HUES64 (cell line): ENCODE measurements around the gene ATP1A4.

ENCODE experiments used
- H3K27ac ChIP-seq: 2 replicates; pipeline ENCODE4 v1.7.0; 2013; ENCODE audit warnings: low read depth, low read length, inconsistent platforms
- H3K27me3 ChIP-seq: 2 replicates; pipeline ENCODE4 v1.6.1; 2013; ENCODE audit warnings: mild to moderate bottlenecking, low read length; ENCODE audit not compliant: insufficient read depth
- H3K36me3 ChIP-seq: 2 replicates; pipeline ENCODE4 v1.6.1; 2013; ENCODE audit warnings: mild to moderate bottlenecking, low read length; ENCODE audit not compliant: insufficient read depth
- H3K4me1 ChIP-seq: 2 replicates; pipeline ENCODE4 v1.6.1; 2013; ENCODE audit warnings: mild to moderate bottlenecking, low read length, moderate library complexity; ENCODE audit not compliant: insufficient read depth
- H3K4me3 ChIP-seq: 2 replicates; pipeline ENCODE4 v1.5.1; 2013; ENCODE audit warnings: mild to moderate bottlenecking, low read length, moderate library complexity
- H3K9ac ChIP-seq: 2 replicates; pipeline ENCODE4 v1.6.1; 2013; ENCODE audit warnings: mild to moderate bottlenecking, low read depth, low read length
- H3K9me3 ChIP-seq: 2 replicates; pipeline ENCODE4 v1.6.1; 2013; ENCODE audit warnings: low read depth, low read length; ENCODE audit not compliant: insufficient read depth
- WGBS: fragments of 150-250, 120-280 bp; methylation state at CpG from one replicate; pipeline ENCODE4 v1.1.7; 2013; ENCODE audit warnings: missing lambda C conversion rate; 5-methylcytosine and 5-hydroxymethylcytosine counted together

The ATP1A4 gene

GRCh38 chr1:160130939-160131338 is 20.5 kb upstream of the ATP1A4 start:
- WGBS = 98% methylated on average over 1 of the region's 1 CpG
- H3K9me3 ChIP-seq = no peaks in the 10 kb centered on the region

GRCh38 chr1:160131803-160132565 is 19.4 kb upstream of the ATP1A4 start:
- no peaks in the 10 kb centered on the region for H3K9me3 ChIP-seq
- 93% methylated on average over 7 of the region's 8 CpGs for WGBS
- peaks cover 81% of the 10 kb centered on the region for H3K36me3 ChIP-seq
- H3K27ac ChIP-seq = no peak overlapping the region
- H3K4me3 ChIP-seq = no peak overlapping the region
- H3K27me3 ChIP-seq = no peaks in the 10 kb centered on the region
- no peaks in the 10 kb centered on the region for H3K4me1 ChIP-seq
- no peak overlapping the region for H3K9ac ChIP-seq

More at GRCh38 chr1:160130939-160131338, 20.5 kb upstream of the ATP1A4 start:
- Histone ChIP-seq H3K4me1 (no peaks in the 10 kb centered on the region), H3K36me3 (peaks cover 79% of the 10 kb centered on the region), H3K27ac (no peak overlapping the region), H3K27me3 (no peaks in the 10 kb centered on the region), H3K9ac (no peak overlapping the region), H3K4me3 (no peak overlapping the region)

- Histone ChIP-seq H3K27me3 (no peaks in the 10 kb centered on the region), H3K4me3 (no peak overlapping the region), H3K36me3 (peaks cover 73% of the 10 kb centered on the region), H3K9ac (no peak overlapping the region), H3K27ac (no peak overlapping the region), H3K4me1 (no peaks in the 10 kb centered on the region), H3K9me3 (no peaks in the 10 kb centered on the region)
- 94% methylated on average over 9 of the region's 9 CpGs for WGBS
Measured at GRCh38 chr1:160133990-160134770, 17.2 kb upstream of the ATP1A4 start.

GRCh38 chr1:160134791-160135572 is 16.4 kb upstream of the ATP1A4 start:
- WGBS = 91% methylated on average over 20 of the region's 20 CpGs
- Histone ChIP-seq H3K4me1 (no peaks in the 10 kb centered on the region), H3K36me3 (peaks cover 72% of the 10 kb centered on the region), H3K9ac (no peak overlapping the region), H3K27ac (no peak overlapping the region), H3K27me3 (no peaks in the 10 kb centered on the region), H3K9me3 (no peaks in the 10 kb centered on the region), H3K4me3 (no peak overlapping the region)

- Histone ChIP-seq H3K4me3 (no peak overlapping the region), H3K4me1 (no peaks in the 10 kb centered on the region), H3K9me3 (no peaks in the 10 kb centered on the region), H3K27ac (no peak overlapping the region), H3K9ac (no peak overlapping the region), H3K36me3 (peaks cover 62% of the 10 kb centered on the region), H3K27me3 (no peaks in the 10 kb centered on the region)
- 96% methylated on average over 22 of the region's 22 CpGs for WGBS
Measured at GRCh38 chr1:160136121-160136925, 15.1 kb upstream of the ATP1A4 start.

- Histone ChIP-seq H3K4me1 (no peaks in the 10 kb centered on the region), H3K9me3 (no peaks in the 10 kb centered on the region), H3K27ac (no peak overlapping the region), H3K9ac (no peak overlapping the region), H3K36me3 (peaks cover 58% of the 10 kb centered on the region), H3K4me3 (no peak overlapping the region), H3K27me3 (no peaks in the 10 kb centered on the region)
- 96% methylated on average over 5 of the region's 5 CpGs for WGBS
Measured at GRCh38 chr1:160136926-160137200, 14.5 kb upstream of the ATP1A4 start.

GRCh38 chr1:160137216-160137862 is 14.1 kb upstream of the ATP1A4 start:
- Histone ChIP-seq H3K27ac (no peak overlapping the region), H3K9me3 (no peaks in the 10 kb centered on the region), H3K27me3 (no peaks in the 10 kb centered on the region), H3K36me3 (peaks cover 57% of the 10 kb centered on the region), H3K4me3 (no peak overlapping the region), H3K4me1 (no peaks in the 10 kb centered on the region), H3K9ac (no peak overlapping the region)
- 96% methylated on average over 7 of the region's 8 CpGs for WGBS

GRCh38 chr1:160139840-160140239 is 11.6 kb upstream of the ATP1A4 start:
- H3K27ac ChIP-seq = no peak overlapping the region
- no peaks in the 10 kb centered on the region for H3K9me3 ChIP-seq
- no peaks in the 10 kb centered on the region for H3K27me3 ChIP-seq
- peaks cover 42% of the 10 kb centered on the region for H3K36me3 ChIP-seq
- no peak overlapping the region for H3K9ac ChIP-seq
- 93% methylated on average over 8 of the region's 8 CpGs for WGBS
- H3K4me1 ChIP-seq = no peaks in the 10 kb centered on the region
- no peak overlapping the region for H3K4me3 ChIP-seq

GRCh38 chr1:160143695-160144094 is 7.7 kb upstream of the ATP1A4 start:
- no peaks in the 10 kb centered on the region for H3K4me1 ChIP-seq
- H3K9ac ChIP-seq = no peak overlapping the region
- peaks cover 12% of the 10 kb centered on the region; the same call in 1 of the 2 replicates for H3K36me3 ChIP-seq
- H3K4me3 ChIP-seq = no peak overlapping the region
- WGBS = 89% methylated on average over 1 of the region's 1 CpG
- no peaks in the 10 kb centered on the region for H3K27me3 ChIP-seq
- H3K9me3 ChIP-seq = no peaks in the 10 kb centered on the region
- H3K27ac ChIP-seq = no peak overlapping the region

GRCh38 chr1:160144921-160145320 is 6.5 kb upstream of the ATP1A4 start:
- Histone ChIP-seq H3K9ac (no peak overlapping the region), H3K27me3 (no peaks in the 10 kb centered on the region), H3K4me1 (no peaks in the 10 kb centered on the region), H3K4me3 (no peak overlapping the region), H3K9me3 (no peaks in the 10 kb centered on the region), H3K27ac (no peak overlapping the region), H3K36me3 (peaks cover 4% of the 10 kb centered on the region; the same call in 1 of the 2 replicates)
- WGBS = 69% methylated on average over 4 of the region's 4 CpGs
